Stimulated activated CD4-positive, alpha-beta T cell treated with anti-CD3 and anti-CD28 coated beads, Interleukin-4, amount 100 ng/mL, for 4 hours (primary cell): ENCODE measurements around the gene POLR2B.
"Not testable (repeated sequence)": the region's sequence is repeated elsewhere in the genome, so short reads cannot be mapped to it uniquely, and the experiment has no call there.

Source experiments
- DNase-seq, 2 experiments: peaks; one replicate each; pipeline ENCODE4 v3.0.0-alpha.2; 2020

The POLR2B gene

DNA sequence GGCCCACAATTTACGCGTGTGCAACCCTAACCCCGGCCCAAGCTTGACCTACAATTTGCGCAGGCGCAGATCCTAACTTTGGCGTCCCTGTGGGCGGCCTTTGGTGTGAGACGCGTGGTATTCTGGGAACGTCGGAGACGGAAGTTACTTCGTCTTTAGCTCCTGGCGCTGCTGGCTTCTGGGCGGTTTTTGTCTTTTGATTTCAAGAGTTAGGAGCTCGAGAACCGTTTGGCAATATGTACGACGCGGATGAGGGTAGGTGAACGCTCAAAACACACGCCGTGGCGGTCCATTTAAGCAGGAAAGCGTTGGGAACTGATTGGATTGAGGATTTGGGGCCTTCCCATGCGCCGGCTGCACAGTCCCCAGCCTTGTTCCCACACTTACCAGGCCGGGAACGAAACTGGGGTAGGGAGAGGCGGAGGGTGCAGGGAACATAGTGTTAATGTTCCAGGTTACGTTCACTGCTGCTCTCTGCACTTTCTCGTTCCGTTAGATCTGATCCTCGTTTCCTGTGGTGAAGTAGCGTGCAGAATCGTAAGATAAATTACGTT is at the start of gene POLR2B:
Gene POLR2B, plus strand, starts transcription at position 147 of the 554 bp plus-strand sequence. Its CDS starts 90 bp downstream, at position 237.
- DNase-seq, result peak; percentile 77 to 85

DNA sequence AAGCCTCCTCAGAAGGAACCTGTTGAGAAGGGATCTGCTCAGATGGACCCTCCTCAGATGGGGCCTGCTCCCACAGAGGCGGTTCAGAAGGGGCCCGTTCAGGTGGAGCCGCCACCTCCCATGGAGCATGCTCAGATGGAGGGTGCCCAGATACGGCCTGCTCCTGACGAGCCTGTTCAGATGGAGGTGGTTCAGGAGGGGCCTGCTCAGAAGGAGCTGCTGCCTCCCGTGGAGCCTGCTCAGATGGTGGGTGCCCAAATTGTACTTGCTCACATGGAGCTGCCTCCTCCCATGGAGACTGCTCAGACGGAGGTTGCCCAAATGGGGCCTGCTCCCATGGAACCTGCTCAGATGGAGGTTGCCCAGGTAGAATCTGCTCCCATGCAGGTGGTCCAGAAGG is 48.1 kb upstream of the POLR2B start:
- no peak for DNase-seq

DNA sequence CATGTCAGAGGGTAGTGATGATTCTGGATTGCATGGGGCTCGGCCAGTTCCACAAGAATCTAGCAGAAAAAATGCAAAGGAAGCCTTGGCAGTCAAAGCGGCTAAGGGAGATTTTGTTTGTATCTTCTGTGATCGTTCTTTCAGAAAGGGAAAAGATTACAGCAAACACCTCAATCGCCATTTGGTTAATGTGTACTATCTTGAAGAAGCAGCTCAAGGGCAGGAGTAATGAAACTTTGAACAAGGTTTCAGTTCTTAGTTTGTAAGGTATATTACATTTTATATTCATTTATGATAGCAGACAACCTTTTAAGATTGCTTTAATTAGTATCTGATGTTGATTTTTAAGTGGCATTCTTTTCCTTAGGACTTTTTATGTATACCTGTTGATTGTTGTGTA is 46.8 kb upstream of the POLR2B start:
- no peak for DNase-seq

- no peak for DNase-seq
Observed at GRCh38 chr4:56937262-56937661, 41.4 kb upstream of the POLR2B start.

DNA sequence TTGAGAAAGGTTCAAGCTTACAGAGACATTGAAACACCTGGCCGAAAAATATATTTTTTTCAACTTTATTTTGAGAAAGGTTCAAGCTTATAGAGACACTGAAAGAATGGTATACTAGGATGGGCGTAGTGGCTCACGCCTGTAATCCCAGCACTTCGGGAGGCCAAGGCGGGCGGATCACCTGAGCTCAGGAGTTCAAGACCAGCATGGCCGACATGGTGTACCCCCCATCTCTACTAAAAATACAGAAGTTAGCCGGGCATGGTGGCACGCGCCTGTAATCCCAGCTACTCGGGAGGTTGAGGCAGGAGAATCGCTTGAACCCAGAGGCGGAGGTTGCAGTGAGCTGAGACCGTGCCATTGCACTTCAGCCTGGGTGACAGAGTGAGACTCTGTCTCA is 38.9 kb upstream of the POLR2B start:
- not testable (repeated sequence) for DNase-seq

- no peak for DNase-seq
Observed at GRCh38 chr4:56940403-56940802, 38.3 kb upstream of the POLR2B start.

DNA sequence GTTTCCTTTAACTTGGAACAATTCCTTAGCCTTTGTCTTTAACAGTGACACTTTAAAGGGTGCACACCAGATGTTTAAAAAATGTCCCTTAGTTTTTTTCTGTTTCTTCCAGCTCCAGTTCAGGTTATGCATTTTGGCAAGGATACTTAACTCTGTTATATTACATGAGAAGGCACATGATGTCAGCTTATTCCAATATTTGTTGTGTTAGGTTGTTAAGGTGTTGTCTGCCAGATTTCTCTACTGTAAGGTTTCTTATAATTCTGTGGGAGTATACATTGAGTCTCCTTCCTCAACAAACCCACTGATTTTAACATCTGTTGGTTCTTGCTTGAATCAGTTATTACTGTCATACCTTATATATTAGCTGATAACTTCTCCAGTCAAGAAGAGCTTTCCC is 37.7 kb upstream of the POLR2B start:
- no peak for DNase-seq

- no peak for DNase-seq
Observed at GRCh38 chr4:56941403-56941802, 37.3 kb upstream of the POLR2B start.

DNA sequence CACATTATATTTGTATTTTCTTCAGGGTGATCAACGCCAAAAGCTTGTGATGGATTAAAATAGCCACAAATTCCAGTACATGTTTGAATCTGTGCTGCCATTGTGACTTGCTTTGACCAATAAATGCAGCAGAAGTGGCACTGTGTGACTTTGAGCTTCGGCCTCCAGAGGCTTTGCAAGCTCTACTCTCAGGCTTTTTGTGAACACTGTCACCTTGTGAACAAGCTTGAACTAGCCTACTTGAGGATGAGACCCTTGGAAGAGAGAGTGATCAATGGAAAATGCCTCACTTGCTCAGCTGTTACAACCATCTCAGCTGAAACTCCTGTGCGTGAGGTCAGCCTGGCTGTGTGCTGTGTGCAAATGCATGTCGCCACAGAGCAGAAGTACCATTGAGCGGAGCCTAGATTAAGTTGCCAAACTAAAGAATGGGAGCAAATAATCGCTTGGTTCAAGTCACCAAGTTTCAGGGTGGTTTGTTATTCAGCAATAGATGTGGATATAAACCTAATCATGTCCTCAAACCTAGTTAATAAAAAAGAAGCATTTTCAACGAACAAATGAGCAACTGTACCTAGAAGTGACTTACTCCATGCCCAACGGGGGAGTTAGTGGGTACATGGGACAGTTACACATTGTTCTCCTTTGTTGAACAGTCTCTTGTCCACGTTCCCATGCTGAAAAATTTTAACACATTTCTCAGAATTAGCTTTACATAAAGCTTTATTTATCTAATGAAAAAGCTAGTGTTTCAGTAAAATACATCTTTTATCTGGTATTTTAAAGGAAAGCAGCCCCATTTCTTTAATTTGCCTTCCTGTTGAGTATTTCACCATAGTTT is 24.8 kb upstream of the POLR2B start:
- DNase-seq, result no peak

GRCh38 chr4:56958111-56958517 is 20.6 kb upstream of the POLR2B start:
- no peak for DNase-seq

DNA sequence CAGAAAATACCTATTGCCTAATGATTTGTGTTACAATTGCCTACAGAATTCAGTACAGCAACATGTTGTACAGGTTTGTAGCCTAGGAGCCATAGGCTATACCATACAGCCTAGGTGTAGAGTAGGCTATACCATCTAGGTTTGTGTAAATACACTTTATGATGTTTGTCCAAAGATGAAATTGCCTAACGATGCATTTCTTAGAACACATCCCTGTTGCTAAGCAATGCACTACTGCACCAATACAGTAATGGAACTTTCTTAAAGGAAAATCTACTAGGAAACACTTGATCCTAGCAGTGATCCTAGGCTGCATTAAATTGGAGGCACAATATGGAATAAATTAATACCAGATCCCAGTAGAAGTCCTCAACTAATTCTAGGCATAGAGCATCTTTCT is 19.6 kb upstream of the POLR2B start:
- no peak for DNase-seq

- DNase-seq, result no peak
Observed at GRCh38 chr4:56961107-56961500, 17.6 kb upstream of the POLR2B start.

DNA sequence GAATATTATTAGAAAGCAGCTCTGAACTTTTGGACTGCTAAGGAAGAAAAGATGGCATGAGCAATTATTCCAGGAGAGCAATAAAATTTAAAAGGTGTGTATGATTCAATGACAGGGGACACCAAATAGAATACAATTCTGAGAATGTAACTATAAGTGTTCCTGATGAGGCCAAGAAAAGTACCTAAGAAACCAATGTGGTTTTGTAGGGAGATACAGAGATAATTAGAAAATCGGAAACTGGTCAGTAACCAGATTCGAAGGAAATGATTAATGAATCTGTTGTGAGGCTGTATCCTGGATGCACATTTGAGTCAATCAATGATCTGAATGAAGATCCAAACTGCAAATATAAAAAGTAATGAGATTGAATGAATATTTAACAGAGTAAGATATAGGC is 7.3 kb upstream of the POLR2B start:
- DNase-seq, result no peak

GRCh38 chr4:56972389-56972788 is 6.3 kb upstream of the POLR2B start:
- no peak for DNase-seq

DNA sequence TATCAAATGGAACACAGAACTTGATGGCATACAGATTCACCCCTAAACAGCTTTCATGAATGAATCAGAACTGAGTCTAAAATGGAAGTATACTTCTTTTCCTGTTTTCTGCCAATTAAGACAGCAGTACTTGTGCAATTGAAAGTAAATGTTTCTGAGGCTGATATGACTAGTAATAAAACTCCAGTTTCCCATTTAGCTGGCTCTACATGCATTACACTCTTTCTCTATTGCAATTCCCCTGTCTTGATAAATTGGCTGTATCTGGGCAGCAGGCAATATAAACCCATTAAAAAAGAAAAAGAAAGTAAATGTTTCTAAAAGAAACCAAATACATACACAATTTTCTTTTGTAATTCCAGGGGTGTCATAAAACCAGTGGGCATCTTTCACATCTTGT is 5.9 kb upstream of the POLR2B start:
- DNase-seq, result no peak

GRCh38 chr4:56973336-56973735 is 5.4 kb upstream of the POLR2B start:
- no peak for DNase-seq

GRCh38 chr4:56976283-56976836 is 2.3 kb upstream of the POLR2B start:
- DNase-seq, result no peak

DNA sequence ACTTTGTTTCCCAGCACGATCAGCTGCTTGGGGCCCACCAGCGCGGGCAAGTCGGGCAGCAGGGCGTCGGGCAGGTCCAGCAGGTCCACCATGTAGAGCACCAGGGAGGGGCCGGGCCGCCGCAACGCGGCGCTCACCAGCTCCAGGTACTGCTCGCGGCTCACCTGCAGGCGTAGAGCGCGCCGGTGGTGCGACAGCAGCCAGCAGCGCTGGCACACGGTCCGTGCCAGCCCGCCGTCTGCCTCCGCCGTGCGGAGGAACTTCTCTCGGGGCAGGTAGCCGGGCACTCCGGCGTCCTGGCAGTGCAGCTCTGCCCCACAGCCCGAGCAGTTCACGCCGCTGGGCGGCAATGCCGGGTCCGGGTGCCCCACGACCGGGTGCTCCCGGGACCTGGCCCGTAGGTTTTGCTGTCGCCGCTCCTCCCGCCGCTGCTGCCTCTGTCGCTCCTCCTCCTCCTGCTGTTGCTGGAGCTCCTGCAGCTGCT is 1.8 kb upstream of the POLR2B start:
- DNase-seq, result peak; percentile 44 to 49

DNA sequence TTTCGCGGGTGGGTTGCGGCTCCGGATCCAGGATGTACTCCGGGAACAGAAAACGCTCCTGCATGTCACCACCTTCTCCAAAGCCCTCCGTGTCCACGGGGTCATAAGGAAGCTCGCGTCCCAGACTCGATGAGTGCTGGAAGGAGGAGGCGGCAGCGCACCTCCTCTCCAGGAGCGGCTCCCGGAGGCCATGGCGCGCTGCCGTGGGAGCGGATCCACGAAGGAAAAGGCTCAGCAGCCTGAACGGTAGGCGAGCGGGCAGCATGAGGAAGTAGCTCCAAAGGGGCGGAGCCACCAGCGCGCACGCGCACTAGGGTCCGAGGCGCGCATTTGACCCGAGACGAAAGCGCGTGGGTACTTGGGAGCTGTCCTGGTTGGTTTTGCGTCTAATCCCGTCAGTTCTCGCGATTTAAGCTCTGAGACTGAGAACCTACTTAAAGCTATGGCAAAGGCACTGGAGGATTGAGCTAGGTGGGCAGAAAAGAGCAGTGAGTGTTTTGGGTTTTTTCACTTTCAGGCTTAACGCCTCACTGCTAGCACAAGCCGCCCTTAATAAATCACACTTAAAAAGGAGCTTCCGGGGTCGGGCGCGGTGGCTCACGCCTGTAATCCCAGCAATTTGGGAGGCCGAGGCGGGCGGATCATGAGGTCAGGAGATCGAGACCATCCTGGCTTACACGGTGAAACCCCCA is 1.2 kb upstream of the POLR2B start, which contains the start of gene NOA1:
Gene NOA1, minus strand, starts transcription at position 286 of the 692 bp plus-strand sequence. Its CDS starts 21 bp downstream, at position 265.
- DNase-seq, result peak; percentile 94 to 98

- DNase-seq, result peak; percentile 21 to 28
Observed at GRCh38 chr4:56979421-56980072, 851 bp downstream of the POLR2B start.

DNA sequence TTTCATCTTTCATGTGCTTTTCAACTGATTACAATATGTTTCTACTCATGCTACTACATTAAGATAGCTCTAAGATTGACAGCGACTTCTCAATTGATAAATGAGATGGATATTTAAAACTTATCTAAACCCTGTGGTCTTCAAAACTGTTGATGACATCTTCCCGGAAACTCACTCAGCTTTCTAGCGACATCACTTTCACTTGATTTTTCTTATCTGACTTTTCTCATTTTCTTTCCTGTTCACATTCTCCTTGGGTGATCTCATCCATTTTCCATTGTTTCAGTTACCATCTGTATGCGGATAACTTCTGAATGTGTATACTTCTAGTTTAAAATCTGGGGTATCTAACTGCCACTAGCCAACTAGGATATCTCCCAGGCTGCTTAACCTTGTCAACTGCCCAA is 3.1 kb downstream of the POLR2B start:
- no peak for DNase-seq

- no peak for DNase-seq
Observed at GRCh38 chr4:56986192-56986591, 7.5 kb downstream of the POLR2B start.

GRCh38 chr4:56986952-56987351 is 8.3 kb downstream of the POLR2B start:
- no peak for DNase-seq
